HG02938 (cell line): Measurements from ENCODE around the gene NCEH1.
A peak's percentile ranks its signal among the peaks of the same experiment; 100 is the strongest.
"Not testable (repeated sequence)": the region's sequence is repeated elsewhere in the genome, so short reads cannot be mapped to it uniquely, and the experiment has no call there.

Experiments
- ATAC-seq: cut with Tn5 transposase; IDR thresholded peaks from one replicate; pipeline ENCODE4 v1.9.1; 2021; ENCODE audit warnings: mild to moderate bottlenecking, moderate library complexity; ENCODE audit not compliant: unreplicated experiment

The NCEH1 gene

GRCh38 chr3:172614340-172615274, 96.3 kb downstream of the NCEH1 start:
- no peak for ATAC-seq

- no peak for ATAC-seq
Measured at GRCh38 chr3:172613845-172614244, 97.0 kb downstream of the NCEH1 start.

GRCh38 chr3:172612871-172613678, 97.8 kb downstream of the NCEH1 start:
- ATAC-seq, result no peak

- ATAC-seq, result no peak
Measured at GRCh38 chr3:172609750-172610149, 101.1 kb downstream of the NCEH1 start.

- ATAC-seq, result no peak
Measured at GRCh38 chr3:172608575-172608974, 102.3 kb downstream of the NCEH1 start.

GRCh38 chr3:172607305-172608121, 103.4 kb downstream of the NCEH1 start:
- ATAC-seq, result no peak

- ATAC-seq, result no peak
Measured at GRCh38 chr3:172606021-172606420, 104.8 kb downstream of the NCEH1 start.

- no peak for ATAC-seq
Measured at GRCh38 chr3:172604895-172605646, 105.8 kb downstream of the NCEH1 start.

- no peak for ATAC-seq
Measured at GRCh38 chr3:172601066-172601832, 109.6 kb downstream of the NCEH1 start.

- ATAC-seq, result no peak
Measured at GRCh38 chr3:172600644-172601065, 110.2 kb downstream of the NCEH1 start.

GRCh38 chr3:172598904-172599303, 112.0 kb downstream of the NCEH1 start:
- no peak for ATAC-seq

GRCh38 chr3:172596394-172596706, 114.5 kb downstream of the NCEH1 start:
- no peak for ATAC-seq

GRCh38 chr3:172595664-172596393, 115.0 kb downstream of the NCEH1 start:
- no peak for ATAC-seq

- not testable (repeated sequence) for ATAC-seq
Measured at GRCh38 chr3:172594900-172595663, 115.8 kb downstream of the NCEH1 start.

GRCh38 chr3:172592898-172593669, 117.8 kb downstream of the NCEH1 start:
- ATAC-seq, result no peak

GRCh38 chr3:172591876-172592771, 118.7 kb downstream of the NCEH1 start:
- peak; percentile 88 for ATAC-seq
